ENCODE data around the gene DLGAP1.

Gene DLGAP1

GRCh38 chr18:3612315-3612714, 842.8 kb downstream of the DLGAP1 start:
- H3K27ac ChIP-seq (ENCODE audit: extremely low read depth, low read depth, low read length), result no peak overlapping the region
- H3K4me1 ChIP-seq (ENCODE audit: control insufficient read depth, insufficient read depth, low read length), result no peaks in the 10 kb centered on the region
- TF ChIP-seq ZNF37A (tag by site-specific recombination; IDR thresholded peaks at IDR 0.05), result no peak
- TF ChIP-seq ZNF514 (tag by site-specific recombination; IDR thresholded peaks at IDR 0.05), result no peak
- TF ChIP-seq ZNF366 (tag by site-specific recombination; conservative IDR thresholded peaks at IDR 0.05), result no peak
- no peak for TF ChIP-seq TRIM28 (IDR thresholded peaks at IDR 0.05; ENCODE audit: borderline replicate concordance, low read length)
- no peak for TF ChIP-seq ZNF114 (tag by site-specific recombination; IDR thresholded peaks at IDR 0.05)
- TF ChIP-seq ZNF658 (tag by site-specific recombination; IDR thresholded peaks at IDR 0.05), result no peak
- TF ChIP-seq EGR2 (tag by site-specific recombination; IDR thresholded peaks at IDR 0.05; ENCODE audit: low read depth), result no peak
- no peak for TF ChIP-seq ZNF677 (tag by site-specific recombination; IDR thresholded peaks at IDR 0.05)
- no peak for TF ChIP-seq ZNF426 (tag by site-specific recombination; IDR thresholded peaks at IDR 0.05)
- TF ChIP-seq ZNF391 (tag by site-specific recombination; IDR thresholded peaks at IDR 0.05; ENCODE audit: borderline replicate concordance, low read depth), result no peak
- TF ChIP-seq ZNF837 (tag by site-specific recombination; IDR thresholded peaks at IDR 0.05), result no peak
- no peak for TF ChIP-seq HOXA7 (CRISPR knock-in tag; IDR thresholded peaks at IDR 0.05; ENCODE audit: borderline replicate concordance)
- no peak for TF ChIP-seq ZNF513 (tag by site-specific recombination; IDR thresholded peaks at IDR 0.05)
- TF ChIP-seq ZNF768 (tag by site-specific recombination; IDR thresholded peaks at IDR 0.05), result no peak
- TF ChIP-seq ZNF211 (tag by site-specific recombination; IDR thresholded peaks at IDR 0.05; ENCODE audit: low read depth), result no peak
- no peak for TF ChIP-seq ZBTB44 (tag by site-specific recombination; IDR thresholded peaks at IDR 0.05)
- TF ChIP-seq ZBTB21 (tag by site-specific recombination; IDR thresholded peaks at IDR 0.05), result no peak
- no peak for TF ChIP-seq ZNF521 (tag by site-specific recombination; IDR thresholded peaks at IDR 0.05)
- TF ChIP-seq ZNF2 (tag by site-specific recombination; IDR thresholded peaks at IDR 0.05), result no peak
- TF ChIP-seq MEIS1 (CRISPR knock-in tag; IDR thresholded peaks at IDR 0.05; ENCODE audit: borderline replicate concordance), result no peak
- CTCF ChIA-PET, result interaction anchor here (0.6 kb wide), 1 partner anchor 146 kb away, joined by 3 read pairs; no protein-coding TSS in a partner anchor
- H3K36me3 ChIP-seq (ENCODE audit: control insufficient read depth in 2 of 2, insufficient read depth in 1 of 2, low read length in 2 of 2), result no peaks in the 10 kb centered on the region
- no peak overlapping the region for H3K4me3 ChIP-seq (ENCODE audit: low read depth, low read length)
- POLR2A ChIA-PET, result no interaction called here
- H3K9me3 ChIP-seq (ENCODE audit: control insufficient read depth, insufficient read depth, low read depth, low read length), result no peaks in the 10 kb centered on the region

DNA sequence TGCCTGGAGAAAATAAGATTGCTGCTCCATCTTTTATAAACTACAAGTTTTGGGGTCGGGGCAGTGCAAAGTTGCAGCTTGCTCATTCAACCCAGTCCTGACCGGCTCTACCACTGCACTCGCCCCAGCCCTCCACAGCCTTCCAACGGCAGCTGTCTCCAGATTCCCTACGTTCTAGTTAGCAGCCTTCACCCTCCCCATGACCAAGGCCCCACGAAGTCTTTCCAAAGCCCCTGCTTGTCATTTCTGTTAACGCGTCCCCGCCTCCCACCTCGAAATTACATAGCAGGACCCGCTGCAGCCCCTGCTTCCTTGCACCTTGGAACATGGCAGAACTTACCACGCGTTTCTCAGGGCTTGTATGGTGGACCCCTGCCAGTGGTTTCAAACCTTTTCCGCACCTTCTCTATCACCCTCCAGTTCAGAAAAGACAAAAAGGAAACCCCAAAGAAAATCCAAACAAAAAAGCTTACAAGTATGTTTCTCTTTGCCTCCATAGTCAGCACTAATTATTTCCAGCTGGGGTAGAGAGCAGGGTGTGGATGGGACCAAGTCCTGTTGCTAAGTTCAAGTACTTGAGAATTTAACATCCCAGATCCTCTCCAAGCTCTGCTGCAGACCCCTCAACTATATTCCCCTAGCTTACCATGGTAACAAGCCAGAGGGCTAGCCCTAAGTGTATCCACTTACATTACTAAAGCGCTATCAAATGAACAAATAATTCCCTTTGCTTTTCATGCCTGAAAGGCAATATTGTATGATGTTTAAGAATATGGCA, 843.6 kb downstream of the DLGAP1 start:
- POLR2A ChIA-PET, result no interaction called here
- H3K4me3 ChIP-seq (ENCODE audit: low read depth, low read length), result no peak overlapping the region
- no peaks in the 10 kb centered on the region for H3K4me1 ChIP-seq (ENCODE audit: control insufficient read depth, insufficient read depth, low read length)
- no peaks in the 10 kb centered on the region for H3K9me3 ChIP-seq (ENCODE audit: control insufficient read depth, insufficient read depth, low read depth, low read length)
- CTCF ChIA-PET, result no interaction called here
- no peaks in the 10 kb centered on the region for H3K36me3 ChIP-seq (ENCODE audit: control insufficient read depth in 2 of 2, insufficient read depth in 1 of 2, low read length in 2 of 2)
- H3K27ac ChIP-seq (ENCODE audit: extremely low read depth, low read depth, low read length), result no peak overlapping the region
- TF ChIP-seq ZFHX2 (tag by site-specific recombination; conservative IDR thresholded peaks at IDR 0.05) (no peak), ZEB2 (tag by site-specific recombination; IDR thresholded peaks at IDR 0.05) (no peak), ZBTB11 (tag by site-specific recombination; conservative IDR thresholded peaks at IDR 0.05; ENCODE audit: low read depth) (no peak), ZNF140 (tag by site-specific recombination; IDR thresholded peaks at IDR 0.05) (no peak), ZSCAN4 (tag by site-specific recombination; IDR thresholded peaks at IDR 0.05) (no peak), ZNF560 (tag by site-specific recombination; IDR thresholded peaks at IDR 0.05; ENCODE audit: borderline replicate concordance) (no peak)
- TF ChIP-seq, protein P1, sequence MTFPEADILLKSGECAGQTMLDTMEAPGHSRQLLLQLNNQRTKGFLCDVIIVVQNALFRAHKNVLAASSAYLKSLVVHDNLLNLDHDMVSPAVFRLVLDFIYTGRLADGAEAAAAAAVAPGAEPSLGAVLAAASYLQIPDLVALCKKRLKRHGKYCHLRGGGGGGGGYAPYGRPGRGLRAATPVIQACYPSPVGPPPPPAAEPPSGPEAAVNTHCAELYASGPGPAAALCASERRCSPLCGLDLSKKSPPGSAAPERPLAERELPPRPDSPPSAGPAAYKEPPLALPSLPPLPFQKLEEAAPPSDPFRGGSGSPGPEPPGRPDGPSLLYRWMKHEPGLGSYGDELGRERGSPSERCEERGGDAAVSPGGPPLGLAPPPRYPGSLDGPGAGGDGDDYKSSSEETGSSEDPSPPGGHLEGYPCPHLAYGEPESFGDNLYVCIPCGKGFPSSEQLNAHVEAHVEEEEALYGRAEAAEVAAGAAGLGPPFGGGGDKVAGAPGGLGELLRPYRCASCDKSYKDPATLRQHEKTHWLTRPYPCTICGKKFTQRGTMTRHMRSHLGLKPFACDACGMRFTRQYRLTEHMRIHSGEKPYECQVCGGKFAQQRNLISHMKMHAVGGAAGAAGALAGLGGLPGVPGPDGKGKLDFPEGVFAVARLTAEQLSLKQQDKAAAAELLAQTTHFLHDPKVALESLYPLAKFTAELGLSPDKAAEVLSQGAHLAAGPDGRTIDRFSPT (tag by site-specific recombination; IDR thresholded peaks at IDR 0.05), result no peak
